MCF 10A (cell line): ENCODE measurements around the gene OPCML. TPM values are rescaled to one million over a fixed set of nuclear protein-coding genes. Genes with fewer than 3 reads are reported as not detected.

Experiments
- BruUV-seq: library from RNA; stranded (reverse); fragments of 400-500 nt; replicated peaks from 2 replicates; lab custom pipeline; 2021; lab: Mats Ljungman, UMichigan
- CTCF ChIA-PET: fragments of 300-600 bp; sonication (Branson Sonifier 250); formaldehyde crosslinking; extraction: SDS; loops from one replicate; lab custom pipeline; 2021; ENCODE audit warnings: antibody characterized with exemption, inconsistent platforms; lab: Yijun Ruan, JAX
- POLR2A ChIA-PET: fragments of 300-600, 350-650 bp; sonication (Branson Sonifier 250); formaldehyde crosslinking; extraction: SDS; loops from one replicate; lab custom pipeline; 2020; ENCODE audit warnings: antibody characterized with exemption, inconsistent platforms; lab: Yijun Ruan, JAX
- DNase-seq: peaks from one replicate; pipeline ENCODE4 v3.0.0-alpha.2; 2018; ENCODE audit not compliant: unreplicated experiment
- H3K27ac Mint-ChIP-seq: one replicate; pipeline ENCODE4 v1.8.0; 2022; ENCODE audit warnings: mild to moderate bottlenecking, low read depth, mixed read lengths; ENCODE audit not compliant: unreplicated experiment
- H3K27me3 Mint-ChIP-seq: one replicate; pipeline ENCODE4 v1.8.0; 2022; ENCODE audit warnings: mixed read lengths; ENCODE audit not compliant: insufficient read depth, unreplicated experiment
- H3K36me3 Mint-ChIP-seq: one replicate; pipeline ENCODE4 v1.8.0; 2022; ENCODE audit warnings: mild to moderate bottlenecking, moderate library complexity, mixed read lengths; ENCODE audit not compliant: insufficient read depth, unreplicated experiment
- H3K4me1 Mint-ChIP-seq: one replicate; pipeline ENCODE4 v1.8.0; 2022; ENCODE audit warnings: mixed read lengths; ENCODE audit not compliant: insufficient read depth, unreplicated experiment
- H3K4me3 Mint-ChIP-seq: one replicate; pipeline ENCODE4 v1.8.0; 2022; ENCODE audit warnings: mild to moderate bottlenecking, moderate library complexity, mixed read lengths; ENCODE audit not compliant: unreplicated experiment
- H3K9me3 Mint-ChIP-seq: one replicate; pipeline ENCODE4 v1.8.0; 2022; ENCODE audit warnings: mixed read lengths; ENCODE audit not compliant: unreplicated experiment
- CTCF ChIP-seq: fragments of 200-600 bp; IDR thresholded peaks from one replicate; pipeline ENCODE4 v1.8.0; 2022; ENCODE audit warnings: antibody characterized with exemption, mild to moderate bottlenecking; ENCODE audit not compliant: unreplicated experiment
- intact Hi-C: fragments of 100-400 bp; cut with micrococcal nuclease; formaldehyde crosslinking; loops from 2 replicates; pipeline ENCODE4 v1.14.1; 2022
- total RNA-seq: library from RNA; stranded (reverse); gene quantifications from 2 replicates; pipeline ENCODE4 v1.2.3, GENCODE V29; 2022

Gene OPCML
- total RNA-seq, 1 experiment from 2014 or later, result not detected

GRCh38 chr11:132793831-132794230 is 738.5 kb downstream of the OPCML start:
- Mint-ChIP-seq H3K4me3 (no peak overlapping the region), H3K4me1 (no peaks in the 10 kb centered on the region), H3K27ac (no peak overlapping the region), H3K9me3 (peaks cover 14% of the 10 kb centered on the region), H3K27me3 (no peaks in the 10 kb centered on the region), H3K36me3 (no peaks in the 10 kb centered on the region)
- no TSS peak for BruUV-seq
- DNase-seq, result no peak
- intact Hi-C loops, result no loop called here
- ChIA-PET POLR2A (no interaction called here), CTCF (no interaction called here)
- no peak for TF ChIP-seq CTCF

- intact Hi-C loops, result no loop called here
- Mint-ChIP-seq H3K4me3 (no peak overlapping the region), H3K4me1 (no peaks in the 10 kb centered on the region), H3K27ac (no peak overlapping the region), H3K9me3 (peaks cover 14% of the 10 kb centered on the region), H3K27me3 (no peaks in the 10 kb centered on the region), H3K36me3 (no peaks in the 10 kb centered on the region)
- DNase-seq, result no peak
- no peak for TF ChIP-seq CTCF
- no TSS peak for BruUV-seq
- POLR2A ChIA-PET, result no interaction called here
- CTCF ChIA-PET, result no interaction called here
Measured at GRCh38 chr11:132792341-132793140, 739.8 kb downstream of the OPCML start.

GRCh38 chr11:132790971-132791370 is 741.3 kb downstream of the OPCML start:
- intact Hi-C loops, result no loop called here
- no peak overlapping the region for H3K4me3 Mint-ChIP-seq
- H3K36me3 Mint-ChIP-seq, result no peaks in the 10 kb centered on the region
- peaks cover 21% of the 10 kb centered on the region for H3K9me3 Mint-ChIP-seq
- no peak for DNase-seq
- no TSS peak for BruUV-seq
- CTCF ChIA-PET, result no interaction called here
- no peak for TF ChIP-seq CTCF
- no peak overlapping the region for H3K27ac Mint-ChIP-seq
- H3K27me3 Mint-ChIP-seq, result no peaks in the 10 kb centered on the region
- POLR2A ChIA-PET, result no interaction called here
- no peaks in the 10 kb centered on the region for H3K4me1 Mint-ChIP-seq

- Mint-ChIP-seq H3K27me3 (no peaks in the 10 kb centered on the region), H3K9me3 (peaks cover 21% of the 10 kb centered on the region), H3K4me3 (no peak overlapping the region), H3K27ac (no peak overlapping the region), H3K4me1 (no peaks in the 10 kb centered on the region), H3K36me3 (no peaks in the 10 kb centered on the region)
- intact Hi-C loops, result no loop called here
- no TSS peak for BruUV-seq
- ChIA-PET POLR2A (no interaction called here), CTCF (no interaction called here)
- no peak for DNase-seq
- no peak for TF ChIP-seq CTCF
Measured at GRCh38 chr11:132790466-132790865, 741.8 kb downstream of the OPCML start.
